Keratinocyte (primary cell): ENCODE data around the gene TMEM38A. TPM values are rescaled to one million over a fixed set of nuclear protein-coding genes. Genes with fewer than 3 reads are reported as not detected.

ENCODE experiments used
- DNase-seq: peaks from one replicate; pipeline ENCODE4 v3.0.0-alpha.2; 2011; ENCODE audit warnings: low read depth, missing footprints, low spot score
- FAIRE-seq: peaks from 2 replicates; lab custom pipeline; 2011; peaks lifted over from hg19 to GRCh38; lab: Jason Lieb, UNC
- H2AFZ ChIP-seq: 2 replicates; pipeline ENCODE4 v1.6.0; 2012; ENCODE audit warnings: low read length, control low read depth, inconsistent platforms; ENCODE audit not compliant: control insufficient read depth
- H3K27ac ChIP-seq: 2 replicates; pipeline ENCODE4 v1.5.1; 2011; ENCODE audit warnings: low read length; ENCODE audit not compliant: control insufficient read depth, insufficient read depth
- H3K27me3 ChIP-seq: 3 replicates; pipeline ENCODE4 v1.6.0; 2011; ENCODE audit warnings: low read length; ENCODE audit not compliant: control insufficient read depth, insufficient read depth; ENCODE audit errors: extremely low read depth
- H3K36me3 ChIP-seq, 2 experiments: 2 replicates in 1 of 2; 3 replicates in 1 of 2; pipeline ENCODE4 v1.5.1; 2011; ENCODE audit warnings: low read length in 2 of 2, mild to moderate bottlenecking in 1 of 2; ENCODE audit not compliant: control insufficient read depth in 2 of 2, insufficient read depth in 2 of 2; ENCODE audit errors: extremely low read depth in 1 of 2
- H3K4me1 ChIP-seq: 3 replicates; pipeline ENCODE4 v1.5.1; 2011; ENCODE audit warnings: low read length; ENCODE audit not compliant: control insufficient read depth, insufficient read depth; ENCODE audit errors: extremely low read depth
- H3K4me2 ChIP-seq: 3 replicates; pipeline ENCODE4 v1.6.0; 2011; ENCODE audit warnings: low read depth, low read length; ENCODE audit not compliant: control insufficient read depth, insufficient read depth; ENCODE audit errors: extremely low read depth
- H3K4me3 ChIP-seq, 3 experiments: fragments of 200-600 bp in 1 of 3; sonication (generic) in 1 of 3; 2 replicates in 2 of 3; 3 replicates in 1 of 3; pipeline ENCODE4 v1.5.1; 2011 to 2016; ENCODE audit warnings: low read length in 3 of 3, mild to moderate bottlenecking in 3 of 3, control low read depth in 2 of 3, inconsistent platforms in 1 of 3, low read depth in 1 of 3, mixed read lengths in 1 of 3, mixed run types in 1 of 3, moderate library complexity in 1 of 3; ENCODE audit not compliant: control insufficient read depth in 2 of 3, insufficient read depth in 2 of 3; ENCODE audit errors: extremely low read depth in 1 of 3
- H3K79me2 ChIP-seq: 2 replicates; pipeline ENCODE4 v1.6.0; 2012; ENCODE audit warnings: low read length; ENCODE audit not compliant: control insufficient read depth, insufficient read depth
- H3K9ac ChIP-seq: 3 replicates; pipeline ENCODE4 v1.6.0; 2011; ENCODE audit warnings: low read length; ENCODE audit not compliant: control insufficient read depth, insufficient read depth; ENCODE audit errors: extremely low read depth
- H3K9me1 ChIP-seq: 3 replicates; pipeline ENCODE4 v1.6.0; 2011; ENCODE audit warnings: low read length; ENCODE audit not compliant: control insufficient read depth, insufficient read depth; ENCODE audit errors: extremely low read depth
- H3K9me3 ChIP-seq: 2 replicates; pipeline ENCODE4 v1.5.1; 2012; ENCODE audit warnings: low read depth, low read length; ENCODE audit not compliant: control insufficient read depth
- H4K20me1 ChIP-seq: 3 replicates; pipeline ENCODE4 v1.6.0; 2011; ENCODE audit warnings: low read length; ENCODE audit not compliant: control insufficient read depth, insufficient read depth; ENCODE audit errors: extremely low read depth
- EZH2 ChIP-seq: IDR thresholded peaks from one replicate; pipeline ENCODE4 v1.6.1; 2012; ENCODE audit warnings: inconsistent platforms, mild to moderate bottlenecking, low read length, moderate library complexity
- dilution Hi-C: fragments of 300-500 bp; cut with MboI; formaldehyde crosslinking; loops from one replicate; pipeline ENCODE4 v1.7.0; 2020; ENCODE audit warnings: low sequenced_read_pairs; ENCODE audit not compliant: extremely low pct_ligation_motif_present
- polyA plus RNA-seq, 5 experiments: library from polyadenylated mRNA; depleted of rRNA in 3 of 5; stranded (reverse) in 3 of 5; stranded (forward) in 1 of 5; unstranded in 1 of 5; fragments of >200 nt; gene quantifications; 1 replicate in 1 of 5; 2 replicates in 3 of 5; 3 replicates in 1 of 5; pipeline versions ENCODE4 v1.2.1 to v1.2.3, GENCODE V29; 2011 to 2012; ENCODE audit warnings: missing spikeins in 2 of 5, low read depth in 1 of 5, low replicate concordance in 1 of 5
- TF ChIP-seq, protein P1 (sequence below), 3 experiments: IDR thresholded peaks in 1 of 3; conservative IDR thresholded peaks in 1 of 3; optimal IDR thresholded peaks in 1 of 3; 2 replicates in 2 of 3; 3 replicates in 1 of 3; pipeline versions ENCODE3 to v1.5.1; 2011; ENCODE audit warnings: low read length in 3 of 3, mild to moderate bottlenecking in 3 of 3, moderate library complexity in 2 of 3, control low read depth in 1 of 3, inconsistent platforms in 1 of 3; ENCODE audit not compliant: insufficient read depth in 2 of 3; ENCODE audit errors: extremely low read depth in 1 of 3

TMEM38A gene
- polyA plus RNA-seq, 1 donor (not counting 4 experiments of a cell fraction or from before 2014, with no cell fraction given): 2.5 TPM

DNA sequence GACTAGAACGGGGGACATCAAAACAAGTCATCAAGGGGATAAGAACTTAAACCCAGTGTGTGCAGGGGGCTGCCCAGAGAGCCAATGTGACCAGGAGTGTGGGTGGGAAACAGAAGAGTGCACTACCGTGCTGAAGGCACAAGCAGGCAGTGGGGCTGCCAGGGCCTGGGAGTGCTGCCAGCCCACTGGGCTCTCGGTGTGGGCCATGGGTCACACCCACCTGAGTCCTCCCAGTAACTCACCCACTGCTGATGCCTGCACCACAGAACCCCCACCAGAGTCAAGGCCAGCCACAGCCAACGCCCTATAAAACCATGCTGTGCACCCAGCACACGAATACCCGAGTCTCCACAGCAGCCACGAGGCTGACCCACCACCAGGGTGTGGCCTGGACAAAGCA is 41.5 kb upstream of the TMEM38A start:
- Histone ChIP-seq H3K9me3 (no peaks in the 10 kb centered on the region), H3K79me2 (peaks cover 98% of the 10 kb centered on the region), H3K4me1 (peaks cover 7% of the 10 kb centered on the region), H2AFZ (no peak overlapping the region), H3K27me3 (no peaks in the 10 kb centered on the region), H3K4me2 (no peak overlapping the region), H3K4me3 (no peak overlapping the region), H3K36me3 (peaks cover 15 to 20% of the 10 kb centered on the region in 2 experiments), H3K9me1 (peaks cover 11% of the 10 kb centered on the region), H3K27ac (no peak overlapping the region), H4K20me1 (peaks cover 66% of the 10 kb centered on the region), H3K9ac (no peak overlapping the region)
- dilution Hi-C loops: no loop called here
- TF ChIP-seq, protein P1, sequence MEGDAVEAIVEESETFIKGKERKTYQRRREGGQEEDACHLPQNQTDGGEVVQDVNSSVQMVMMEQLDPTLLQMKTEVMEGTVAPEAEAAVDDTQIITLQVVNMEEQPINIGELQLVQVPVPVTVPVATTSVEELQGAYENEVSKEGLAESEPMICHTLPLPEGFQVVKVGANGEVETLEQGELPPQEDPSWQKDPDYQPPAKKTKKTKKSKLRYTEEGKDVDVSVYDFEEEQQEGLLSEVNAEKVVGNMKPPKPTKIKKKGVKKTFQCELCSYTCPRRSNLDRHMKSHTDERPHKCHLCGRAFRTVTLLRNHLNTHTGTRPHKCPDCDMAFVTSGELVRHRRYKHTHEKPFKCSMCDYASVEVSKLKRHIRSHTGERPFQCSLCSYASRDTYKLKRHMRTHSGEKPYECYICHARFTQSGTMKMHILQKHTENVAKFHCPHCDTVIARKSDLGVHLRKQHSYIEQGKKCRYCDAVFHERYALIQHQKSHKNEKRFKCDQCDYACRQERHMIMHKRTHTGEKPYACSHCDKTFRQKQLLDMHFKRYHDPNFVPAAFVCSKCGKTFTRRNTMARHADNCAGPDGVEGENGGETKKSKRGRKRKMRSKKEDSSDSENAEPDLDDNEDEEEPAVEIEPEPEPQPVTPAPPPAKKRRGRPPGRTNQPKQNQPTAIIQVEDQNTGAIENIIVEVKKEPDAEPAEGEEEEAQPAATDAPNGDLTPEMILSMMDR (optimal IDR thresholded peaks at IDR 0.05 in 1 of 3, IDR thresholded peaks at IDR 0.05 in 1 of 3, conservative IDR thresholded peaks at IDR 0.05 in 1 of 3; ENCODE audit: extremely low read depth in 1 of 3, insufficient read depth in 2 of 3, low read length in 3 of 3): no peak
- TF ChIP-seq EZH2: no peak
- DNase-seq (no peak), FAIRE-seq (no peak)

- FAIRE-seq (no peak), DNase-seq (no peak)
- dilution Hi-C loops: no loop called here
- Histone ChIP-seq H3K9me3 (no peaks in the 10 kb centered on the region), H3K9ac (no peak overlapping the region), H3K4me1 (peaks cover 3% of the 10 kb centered on the region), H4K20me1 (peaks cover 61% of the 10 kb centered on the region), H3K27me3 (no peaks in the 10 kb centered on the region), H3K4me3 (no peak overlapping the region), H3K79me2 (peaks cover 98% of the 10 kb centered on the region), H2AFZ (no peak overlapping the region), H3K36me3 (peaks cover 18 to 22% of the 10 kb centered on the region in 2 experiments), H3K27ac (no peak overlapping the region), H3K9me1 (peaks cover 11% of the 10 kb centered on the region), H3K4me2 (no peak overlapping the region)
- TF ChIP-seq EZH2: no peak
- TF ChIP-seq, protein P1 (optimal IDR thresholded peaks at IDR 0.05 in 1 of 3, IDR thresholded peaks at IDR 0.05 in 1 of 3, conservative IDR thresholded peaks at IDR 0.05 in 1 of 3; ENCODE audit: extremely low read depth in 1 of 3, insufficient read depth in 2 of 3, low read length in 3 of 3): no peak
Observed at GRCh38 chr19:16620018-16620417, 40.9 kb upstream of the TMEM38A start.
